ENCODE results near the gene SLC25A29. TPM values are rescaled to one million over a fixed set of nuclear protein-coding genes. Genes with fewer than 3 reads are reported as not detected.

SLC25A29 gene
- total RNA-seq, 1 donor from 2014 or later: 36.1 TPM

DNA sequence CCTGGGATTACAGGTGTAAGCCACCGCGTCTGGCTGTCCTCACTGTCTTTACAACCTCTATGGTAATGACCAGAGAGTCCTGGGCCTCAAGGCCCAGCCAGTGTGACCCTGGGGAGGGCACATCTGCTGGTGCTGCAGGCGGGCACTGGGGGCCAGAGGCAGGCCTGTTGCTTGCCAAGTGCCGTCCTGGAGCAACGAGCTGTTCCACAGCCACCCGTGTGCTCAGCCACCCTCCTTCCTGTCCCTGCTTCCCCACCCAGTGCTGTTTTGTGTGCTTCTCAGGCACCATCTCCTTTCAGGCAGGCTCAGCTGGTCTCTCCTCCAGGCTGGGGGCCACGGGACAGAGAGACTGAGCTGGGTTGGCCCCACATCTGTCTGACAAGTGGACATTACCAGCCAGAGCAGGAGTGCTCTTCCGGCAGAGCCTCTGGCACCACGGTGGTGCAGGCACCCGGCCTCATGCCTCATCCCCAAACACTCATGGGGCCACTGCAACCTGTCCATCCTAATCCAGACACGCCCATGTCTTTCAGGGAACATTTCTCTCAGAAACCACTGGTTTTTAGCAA is 25.9 kb upstream of the SLC25A29 start:
- DNase-seq (ENCODE audit: low read depth, low spot score): no peak

DNA sequence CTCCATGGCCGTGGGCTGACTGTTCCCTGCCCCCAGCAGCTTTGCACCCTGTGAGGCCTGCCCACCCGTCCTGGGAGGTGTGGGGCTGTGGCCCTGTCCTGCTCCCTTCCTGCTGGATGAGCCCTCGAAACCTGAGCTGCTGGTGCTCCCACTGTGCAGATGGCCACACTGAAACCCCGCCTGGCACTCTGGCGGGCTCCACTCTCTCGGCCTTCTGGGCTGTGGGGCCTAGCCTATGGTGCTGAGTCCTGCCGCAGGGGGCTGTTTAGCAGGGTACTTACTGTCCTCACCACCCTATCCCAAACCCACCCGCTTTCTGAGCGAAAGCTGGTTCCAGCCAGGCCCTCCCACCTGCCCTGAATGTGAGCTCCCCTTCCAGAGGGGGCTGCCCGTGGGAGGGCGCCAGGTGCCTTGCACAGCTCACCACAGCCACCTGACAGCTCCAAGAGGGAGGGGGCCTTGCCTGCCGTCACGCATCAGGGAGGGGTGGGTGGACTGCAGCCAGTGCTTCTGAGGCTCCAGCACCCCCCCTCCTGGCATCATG is 24.2 kb upstream of the SLC25A29 start:
- no peak for DNase-seq (ENCODE audit: low read depth, low spot score)

DNA sequence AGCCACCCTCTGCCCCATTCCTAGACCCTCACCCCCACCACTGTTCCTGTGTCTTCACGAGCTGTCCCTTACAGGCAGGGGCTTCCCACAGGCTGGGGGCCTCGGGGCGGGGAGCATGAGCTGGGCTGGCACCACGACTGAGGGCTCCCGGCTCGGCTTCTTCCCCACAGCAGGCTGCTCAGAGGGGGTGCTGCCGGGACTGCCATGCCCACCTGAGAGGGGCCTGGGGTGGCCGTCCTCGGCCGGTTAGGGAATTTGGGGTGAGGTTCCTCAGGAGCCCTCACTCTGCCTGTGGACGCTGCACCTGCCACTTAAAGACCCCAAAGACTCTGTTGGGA is 23.7 kb upstream of the SLC25A29 start:
- DNase-seq (ENCODE audit: low read depth, low spot score): no peak

DNA sequence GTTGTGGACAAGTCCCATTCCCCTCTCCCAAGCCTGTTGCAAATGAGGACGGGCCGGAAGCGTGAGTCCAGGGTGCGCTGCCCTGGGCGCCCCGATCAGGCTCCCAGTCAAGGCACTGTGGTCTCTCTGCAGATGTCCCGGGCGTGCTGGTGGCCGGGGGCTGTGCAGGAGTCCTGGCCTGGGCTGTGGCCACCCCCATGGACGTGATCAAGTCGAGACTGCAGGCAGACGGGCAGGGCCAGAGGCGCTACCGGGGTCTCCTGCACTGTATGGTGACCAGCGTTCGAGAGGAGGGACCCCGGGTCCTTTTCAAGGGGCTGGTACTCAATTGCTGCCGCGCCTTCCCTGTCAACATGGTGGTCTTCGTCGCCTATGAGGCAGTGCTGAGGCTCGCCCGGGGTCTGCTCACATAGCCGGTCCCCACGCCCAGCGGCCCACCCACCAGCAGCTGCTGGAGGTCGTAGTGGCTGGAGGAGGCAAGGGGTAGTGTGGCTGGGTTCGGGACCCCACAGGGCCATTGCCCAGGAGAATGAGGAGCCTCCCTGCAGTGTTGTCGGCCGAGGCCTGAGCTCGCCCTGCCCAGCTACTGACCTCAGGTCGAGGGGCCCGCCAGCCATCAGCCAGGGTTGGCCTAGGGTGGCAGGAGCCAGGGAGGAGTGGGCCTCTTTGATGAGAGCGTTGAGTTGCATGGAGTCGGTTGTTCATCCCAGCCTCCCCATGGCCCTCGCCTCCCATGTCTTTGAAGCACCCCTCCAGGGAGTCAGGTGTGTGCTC is 23.2 kb upstream of the SLC25A29 start:
- no peak for DNase-seq (ENCODE audit: low read depth, low spot score)

DNA sequence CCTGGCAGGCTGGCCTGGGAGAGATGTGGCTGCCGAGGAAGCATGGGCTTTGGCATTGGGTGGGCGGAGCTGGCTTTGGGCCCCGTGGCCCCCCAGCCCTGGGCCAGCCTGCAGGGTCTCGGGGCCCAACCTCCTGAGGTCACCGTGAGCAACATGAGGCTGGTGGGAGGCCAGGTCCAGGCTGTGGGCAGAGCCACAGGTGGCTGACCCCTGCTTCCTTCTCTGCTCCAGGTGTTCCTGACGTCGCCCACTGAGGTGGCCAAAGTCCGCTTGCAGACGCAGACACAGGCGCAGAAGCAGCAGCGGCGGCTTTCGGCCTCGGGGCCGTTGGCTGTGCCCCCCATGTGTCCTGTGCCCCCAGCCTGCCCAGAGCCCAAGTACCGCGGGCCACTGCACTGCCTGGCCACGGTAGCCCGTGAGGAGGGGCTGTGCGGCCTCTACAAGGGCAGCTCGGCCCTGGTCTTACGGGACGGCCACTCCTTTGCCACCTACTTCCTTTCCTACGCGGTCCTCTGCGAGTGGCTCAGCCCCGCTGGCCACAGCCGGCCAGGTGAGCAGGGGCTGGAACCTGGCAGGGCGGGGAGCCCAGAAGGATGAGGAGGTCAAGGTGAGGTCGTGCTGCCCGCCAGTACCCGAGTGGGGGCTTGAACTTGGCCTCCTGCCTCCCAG is 22.4 kb upstream of the SLC25A29 start:
- no peak for DNase-seq (ENCODE audit: low read depth, low spot score)

DNA sequence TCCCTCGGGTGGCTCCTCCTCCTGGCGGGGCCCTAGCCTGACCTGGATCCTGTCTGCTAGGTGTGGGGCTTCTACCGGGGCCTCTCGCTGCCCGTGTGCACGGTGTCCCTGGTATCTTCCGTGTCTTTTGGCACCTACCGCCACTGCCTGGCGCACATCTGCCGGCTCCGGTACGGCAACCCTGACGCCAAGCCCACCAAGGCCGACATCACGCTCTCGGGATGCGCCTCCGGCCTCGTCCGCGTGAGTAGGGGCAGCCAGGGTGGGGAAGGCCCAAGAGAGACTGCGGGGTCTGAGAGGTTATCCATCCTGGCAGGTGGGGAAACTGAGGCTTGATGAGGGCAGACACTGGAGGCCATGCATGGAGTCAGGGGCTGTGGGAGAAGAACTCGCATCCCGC is 20.9 kb upstream of the SLC25A29 start:
- DNase-seq (ENCODE audit: low read depth, low spot score): no peak

DNA sequence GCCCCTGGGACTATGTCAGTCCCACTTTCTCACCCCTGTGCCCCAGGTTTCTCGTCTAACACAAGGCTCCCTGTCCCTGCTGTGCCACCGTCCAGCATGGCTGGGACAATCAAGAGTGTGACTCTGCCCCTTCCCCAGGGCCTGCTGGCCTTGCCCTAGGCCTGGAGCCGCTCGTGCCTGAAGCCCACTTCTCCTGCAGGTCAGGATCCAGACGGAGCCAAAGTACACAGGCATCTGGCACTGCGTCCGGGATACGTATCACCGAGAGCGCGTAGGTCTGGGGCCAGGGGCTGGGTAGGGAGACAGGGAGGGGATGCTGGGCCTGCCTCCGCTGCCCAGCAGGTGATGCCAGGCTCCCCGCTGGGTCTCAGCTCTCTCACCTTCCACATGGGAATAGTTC is 19.7 kb upstream of the SLC25A29 start:
- DNase-seq (ENCODE audit: low read depth, low spot score): no peak

DNA sequence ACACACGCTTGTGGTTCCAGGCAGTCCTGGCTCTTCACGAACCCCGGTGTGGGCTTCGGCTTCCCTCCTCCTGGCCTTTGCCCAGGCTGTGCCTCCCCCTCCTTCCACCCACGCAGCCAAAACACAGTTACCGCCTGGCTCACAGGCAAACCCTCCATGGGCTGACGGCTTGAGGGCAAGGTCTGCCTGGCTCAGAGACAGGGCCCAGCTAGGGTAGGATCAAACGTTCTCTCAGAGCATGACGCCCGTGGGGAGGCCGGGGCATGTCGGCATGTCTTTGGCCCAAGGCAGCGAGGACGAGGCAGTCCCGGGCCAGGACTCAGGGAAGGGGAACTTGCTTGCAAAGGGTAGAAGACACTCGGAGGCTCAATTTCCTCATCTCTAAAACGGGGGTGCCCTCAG is 19.0 kb upstream of the SLC25A29 start:
- DNase-seq (ENCODE audit: low read depth, low spot score): no peak

DNA sequence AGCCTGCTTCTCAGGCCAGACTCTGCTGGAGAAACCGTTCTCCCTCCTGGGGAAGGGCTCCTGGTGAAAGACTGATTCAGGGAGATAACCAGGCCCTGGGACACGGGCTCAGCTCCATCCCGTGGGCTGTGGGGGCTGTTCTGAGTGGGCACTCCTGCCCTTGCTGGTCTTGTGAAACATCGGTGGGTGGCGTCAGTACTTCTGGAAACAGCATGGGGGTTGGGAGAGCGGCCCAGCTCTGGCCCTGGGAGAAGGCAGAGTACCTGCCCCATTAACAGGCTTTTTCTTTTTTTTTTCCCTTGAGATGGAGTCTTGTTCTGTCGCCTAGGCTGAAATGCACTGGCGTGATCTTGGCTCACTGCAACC is 17.7 kb upstream of the SLC25A29 start:
- DNase-seq (ENCODE audit: low read depth, low spot score): no peak

DNA sequence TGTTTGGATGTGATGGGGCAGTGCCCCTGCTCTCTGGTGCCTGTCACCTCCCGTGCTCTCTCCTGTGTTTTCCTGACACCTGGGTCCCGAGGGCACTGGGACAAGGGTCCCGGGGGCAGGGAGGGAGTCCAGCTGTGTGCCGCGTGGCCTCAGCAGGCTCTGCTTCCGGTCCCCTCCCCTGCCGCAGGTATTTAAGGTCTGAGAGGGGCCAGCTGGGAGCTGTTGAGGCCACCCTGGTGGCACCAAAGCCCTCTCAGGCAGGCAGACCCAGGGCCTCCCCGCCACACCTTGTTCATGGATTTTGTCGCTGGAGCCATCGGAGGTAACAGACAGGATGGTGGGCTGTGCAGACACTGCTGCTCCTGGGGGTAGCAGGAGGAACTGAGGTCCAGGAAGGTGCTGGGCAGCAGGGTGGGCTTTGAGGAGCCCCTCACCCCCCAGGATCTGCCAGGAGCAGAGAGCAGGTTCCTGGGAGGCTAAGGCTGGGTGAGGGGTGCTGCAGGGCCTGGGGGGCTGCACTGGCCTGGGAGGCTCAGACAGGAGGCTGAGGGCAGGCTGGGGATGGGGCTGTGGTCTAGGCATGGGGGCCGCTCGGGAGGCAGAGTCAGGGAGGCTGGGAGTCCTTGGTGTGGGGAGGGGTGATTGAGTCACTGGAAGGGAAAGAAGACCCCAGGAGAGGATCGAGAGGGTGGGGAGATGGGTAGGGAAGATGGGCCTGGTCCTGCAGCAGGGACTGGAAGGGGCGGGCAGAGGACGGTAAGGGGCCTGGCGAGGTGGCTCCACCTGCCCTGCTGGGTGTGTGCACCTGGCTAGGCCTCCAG is 17.1 kb upstream of the SLC25A29 start, which contains the start of gene SLC25A47:
TSS of gene SLC25A47 (plus strand) at position 219 of the 821 bp plus-strand sequence. CDS start at position 295, 76 bp downstream.
- no peak for DNase-seq (ENCODE audit: low read depth, low spot score)

DNA sequence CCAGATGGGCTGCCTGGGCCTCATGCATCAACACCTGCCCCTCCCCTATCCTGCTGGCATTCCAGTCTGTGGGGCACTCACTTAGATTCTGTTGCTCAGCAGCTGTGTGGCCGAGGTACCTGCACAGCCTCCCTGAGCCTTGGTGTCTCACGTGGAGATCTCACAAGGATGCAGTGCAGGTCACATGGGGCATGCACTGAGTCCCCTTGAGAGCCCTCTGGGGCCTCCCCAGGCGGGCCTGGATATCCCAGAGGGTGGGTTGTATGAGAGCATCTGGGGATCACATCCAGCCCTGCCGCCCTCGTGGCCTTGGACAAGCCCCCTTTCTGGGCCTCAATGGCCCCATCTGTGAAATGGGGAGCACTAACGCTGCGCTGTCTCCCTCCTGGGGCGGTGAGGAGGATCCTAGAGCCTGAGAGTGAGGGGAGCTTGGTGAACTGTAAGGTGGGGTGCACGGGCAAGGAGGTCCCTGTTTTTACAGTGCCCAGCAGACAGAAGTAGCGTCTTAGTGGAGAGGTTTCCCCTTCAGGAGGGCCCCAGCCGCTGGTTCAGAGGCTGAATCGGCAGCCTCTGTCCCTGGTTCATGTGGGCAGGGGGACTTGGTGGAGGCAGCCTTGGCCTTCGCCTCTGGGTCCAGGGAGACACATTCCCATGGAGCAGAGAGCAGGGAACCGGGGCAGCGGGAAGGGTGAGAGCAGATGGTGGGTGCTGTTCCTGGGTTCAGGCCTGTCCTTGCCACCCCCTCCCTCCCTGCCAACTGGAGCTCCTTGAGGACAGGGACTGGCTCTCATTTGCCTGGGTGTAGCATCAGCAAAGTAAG is 16.1 kb upstream of the SLC25A29 start:
- DNase-seq (ENCODE audit: low read depth, low spot score): no peak

DNA sequence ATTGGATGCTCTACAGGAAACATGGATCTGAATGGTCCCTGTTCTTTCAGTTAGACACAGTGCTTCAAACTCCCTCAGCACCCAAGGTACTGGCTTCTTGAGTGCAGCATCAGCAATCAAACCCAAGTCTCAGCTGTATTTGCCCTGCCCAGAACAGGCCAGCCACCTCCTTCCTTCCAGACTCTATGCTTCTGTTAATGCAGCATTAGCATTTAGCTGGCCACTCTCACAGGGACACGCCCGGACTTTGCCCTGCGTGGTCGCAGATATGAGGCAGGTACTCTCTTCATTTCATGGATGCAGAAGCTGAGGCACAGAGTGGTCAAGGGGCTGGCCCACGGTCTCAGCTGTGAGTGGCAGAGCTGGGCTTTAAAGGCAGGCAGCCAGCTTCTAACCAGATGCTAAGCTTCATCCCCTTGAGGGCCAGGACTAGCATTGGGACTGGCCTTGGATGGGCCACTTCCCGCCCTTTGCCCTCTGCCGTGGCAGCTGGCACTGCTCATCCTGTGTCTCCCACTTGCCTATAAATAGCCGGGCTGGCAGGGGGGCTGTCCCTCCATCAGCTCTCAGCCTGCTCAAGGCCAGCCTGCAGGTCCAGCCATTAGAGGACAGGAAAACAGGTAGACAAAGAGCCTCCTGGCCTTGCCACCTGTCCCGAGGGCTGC is 15.4 kb upstream of the SLC25A29 start:
- no peak for DNase-seq (ENCODE audit: low read depth, low spot score)

DNA sequence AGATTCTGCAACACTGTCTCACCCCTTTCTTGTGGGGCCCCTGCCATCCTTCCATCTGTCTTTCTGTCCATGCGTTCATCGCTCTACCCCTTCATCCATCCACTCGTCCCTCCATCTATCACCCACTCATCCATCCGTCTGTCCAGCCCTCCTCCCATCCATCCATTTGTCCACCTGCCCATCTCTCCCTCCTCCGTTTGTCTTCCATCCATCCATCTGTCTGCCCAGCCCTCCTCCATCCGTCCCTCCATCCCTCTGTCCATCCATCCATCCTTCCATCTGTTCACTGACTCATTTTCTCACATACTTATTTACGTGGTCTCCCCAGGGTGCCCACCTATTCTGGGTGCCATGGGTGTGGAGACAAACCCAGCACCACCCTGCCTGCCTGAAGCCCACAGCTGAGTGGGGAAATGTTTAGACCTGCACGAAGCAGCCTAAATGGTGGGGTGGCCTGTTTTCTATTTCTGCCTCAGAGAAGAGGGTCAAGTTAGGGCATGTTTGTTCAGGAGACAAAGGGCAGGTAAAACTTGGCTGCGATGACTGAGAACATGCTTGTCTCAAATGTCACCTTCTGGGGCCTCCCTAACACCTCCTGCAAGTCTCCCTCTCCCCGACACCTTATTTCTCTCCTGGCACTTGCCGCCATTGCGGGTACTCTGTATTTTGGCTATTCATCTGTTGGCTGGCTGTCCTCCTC is 14.1 kb upstream of the SLC25A29 start:
- DNase-seq (ENCODE audit: low read depth, low spot score): no peak

DNA sequence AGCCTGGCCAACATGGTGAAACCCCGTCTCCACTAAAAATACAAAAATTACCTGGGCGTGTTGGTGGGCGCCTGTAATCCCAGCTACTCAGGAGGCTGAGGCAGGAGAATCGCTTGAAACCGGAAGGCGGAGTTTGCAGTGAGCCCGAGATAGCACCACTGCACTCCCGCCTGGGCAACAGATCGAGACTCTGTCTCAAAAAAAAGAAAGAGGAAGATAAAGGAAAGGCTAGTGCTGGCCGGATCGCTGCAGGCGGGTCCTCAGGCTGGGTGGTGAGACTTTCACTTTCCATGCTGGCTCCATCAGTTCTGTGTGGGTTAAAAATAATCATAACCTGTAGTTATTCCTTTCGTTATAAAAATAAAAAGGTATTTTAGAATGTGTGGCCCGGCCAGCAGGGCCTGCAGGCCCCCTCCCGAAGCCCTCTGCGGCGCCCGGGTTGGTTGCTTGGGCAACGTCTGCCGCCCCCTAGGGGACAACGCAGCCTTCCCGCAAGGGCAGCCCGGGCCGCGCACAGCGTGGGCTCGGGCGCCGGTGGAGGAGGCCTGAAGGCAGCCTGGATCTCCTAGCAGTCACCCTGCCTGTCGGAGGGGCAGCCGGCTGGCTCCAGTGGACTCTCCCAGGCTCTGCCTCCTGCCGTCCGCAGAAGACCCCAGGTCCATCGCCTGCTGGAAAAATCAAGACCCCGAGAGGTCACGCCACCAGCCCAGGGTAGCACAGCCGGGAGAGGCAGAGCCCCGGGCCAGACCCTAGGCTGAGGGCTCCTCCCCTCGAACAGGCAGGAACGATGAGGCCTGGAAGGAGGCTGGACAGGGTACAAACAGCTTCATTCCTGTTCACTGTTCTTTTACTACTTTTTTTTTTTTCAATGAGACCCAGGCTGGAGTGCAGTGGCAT is 11.9 kb upstream of the SLC25A29 start:
- DNase-seq (ENCODE audit: low read depth, low spot score): no peak

DNA sequence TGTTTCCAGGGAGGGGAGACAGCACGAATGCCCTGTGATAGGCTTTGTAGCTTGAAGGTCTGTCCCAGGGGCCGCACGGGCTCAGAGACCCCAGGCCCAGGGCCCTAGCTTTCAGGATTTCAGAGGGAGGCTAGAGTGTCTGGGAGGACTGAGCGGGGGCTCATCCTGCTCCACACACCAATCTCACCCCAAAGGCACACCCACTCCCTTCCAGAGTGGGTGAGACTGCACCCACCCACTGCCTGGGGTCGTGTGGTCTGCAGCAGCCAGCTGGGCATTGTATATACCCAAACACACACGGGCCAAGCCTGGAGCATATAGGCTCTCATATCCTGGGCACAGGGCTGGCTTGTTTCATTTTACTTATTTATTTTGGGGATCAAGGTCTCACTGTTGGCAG is 11.1 kb upstream of the SLC25A29 start:
- DNase-seq (ENCODE audit: low read depth, low spot score): no peak

DNA sequence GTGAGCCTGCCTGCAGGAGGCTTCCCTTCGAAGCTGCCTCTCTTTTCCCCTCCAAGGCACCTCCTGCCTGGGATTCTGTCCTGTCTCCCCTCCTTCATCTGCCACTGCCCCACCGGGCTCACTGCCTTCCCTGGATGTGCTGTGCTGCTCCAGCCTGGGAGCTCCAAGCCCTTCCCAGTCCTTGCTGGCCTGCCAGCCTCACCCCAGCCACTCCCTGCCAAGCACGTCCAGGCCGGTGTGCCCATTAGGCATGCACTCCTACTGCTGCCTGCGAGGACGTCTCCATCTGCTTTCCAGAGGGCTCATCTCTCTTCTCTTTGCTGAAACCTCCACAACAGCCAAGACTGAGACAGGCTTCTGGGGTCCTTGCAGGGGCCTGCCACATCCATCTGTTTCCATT is 8.5 kb upstream of the SLC25A29 start:
- no peak for DNase-seq (ENCODE audit: low read depth, low spot score)

DNA sequence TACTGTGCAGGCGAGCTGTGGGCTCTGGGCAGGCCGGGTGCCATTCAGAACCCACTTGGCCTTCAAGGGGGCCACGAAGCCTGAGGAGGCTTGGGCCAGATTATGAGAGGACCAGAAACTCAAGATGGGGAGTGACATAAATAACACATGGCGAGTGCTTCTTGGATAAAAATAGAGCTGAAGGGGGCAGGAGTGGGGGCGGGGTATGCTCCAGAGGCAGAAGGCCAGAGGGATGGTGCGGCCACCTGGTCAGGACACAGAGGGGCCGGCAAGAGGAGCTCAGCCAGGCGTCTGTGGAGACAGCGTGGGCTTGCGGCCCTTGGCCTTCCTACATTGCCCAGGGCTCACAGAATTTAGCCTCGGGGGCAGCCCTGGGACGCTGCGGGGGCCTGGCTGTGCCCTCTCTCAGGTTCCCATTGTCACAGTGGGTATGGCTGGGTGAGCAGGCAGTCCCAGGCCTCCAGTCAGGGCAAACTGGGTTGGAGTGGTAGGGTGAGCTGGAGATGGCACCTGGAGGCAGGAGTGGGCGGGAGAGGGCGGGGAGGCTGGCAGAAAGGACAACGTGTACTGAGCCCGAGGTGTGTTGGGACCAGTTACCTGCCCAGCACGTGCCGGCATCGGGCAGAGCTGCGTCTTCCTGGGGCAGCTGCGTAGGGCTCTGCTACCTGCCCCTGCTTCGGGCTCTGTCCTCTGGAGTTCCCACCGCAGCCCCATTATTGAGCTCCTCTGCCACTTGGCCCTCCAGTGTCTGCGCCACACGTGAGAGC is 7.4 kb upstream of the SLC25A29 start:
- DNase-seq (ENCODE audit: low read depth, low spot score): no peak

DNA sequence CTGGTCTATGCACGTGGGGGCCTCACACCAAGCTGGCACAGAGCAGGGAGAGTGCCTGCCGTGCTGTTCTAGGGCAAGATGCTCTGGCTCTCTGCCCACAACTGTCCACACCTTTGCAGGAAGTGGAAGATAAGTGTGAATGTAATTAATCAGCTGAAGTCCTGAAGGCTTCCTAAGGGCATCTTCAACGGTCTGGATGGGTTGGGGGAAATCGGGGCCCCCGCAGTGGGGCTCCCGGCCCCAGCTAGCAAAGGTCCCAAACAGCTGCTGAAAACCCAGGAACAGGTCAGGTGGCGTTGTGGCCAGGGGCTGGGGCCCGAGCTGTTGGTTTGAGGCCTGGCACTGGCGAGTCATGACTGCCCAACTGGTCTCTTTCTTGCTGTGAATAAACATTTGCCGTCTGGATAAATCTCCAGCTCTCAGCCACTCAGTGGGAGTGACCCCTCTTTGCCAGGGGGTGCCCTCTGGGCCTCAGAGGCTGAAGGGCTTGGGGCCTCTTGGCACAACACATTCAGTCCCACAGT is 6.7 kb upstream of the SLC25A29 start:
- no peak for DNase-seq (ENCODE audit: low read depth, low spot score)
